Suprapubic skin (tissue), 4 donors: ENCODE data around the gene ARSD. TPM values are rescaled to one million over a fixed set of nuclear protein-coding genes. Genes with fewer than 3 reads are reported as not detected.
"Not testable (repeated sequence)": the region's sequence is repeated elsewhere in the genome, so short reads cannot be mapped to it uniquely, and the experiment has no call there.

Experiments used
- DNase-seq, 2 donors: peaks; one replicate each; pipeline ENCODE4 v3.0.0-alpha.2; 2019; ENCODE audit warnings: low spot score in 2 of 2
- H3K27ac ChIP-seq: fragments of 200-600 bp; sonication (generic); one replicate; pipeline ENCODE4 v1.5.1; 2019
- H3K27me3 ChIP-seq: fragments of 200-600 bp; sonication (generic); one replicate; pipeline ENCODE4 v1.5.1; 2019
- H3K36me3 ChIP-seq: fragments of 200-600 bp; sonication (generic); one replicate; pipeline ENCODE4 v1.5.1; 2019
- H3K4me1 ChIP-seq: fragments of 200-600 bp; sonication (generic); one replicate; pipeline ENCODE4 v1.5.1; 2019
- H3K4me3 ChIP-seq: fragments of 200-600 bp; sonication (generic); one replicate; pipeline ENCODE4 v1.5.1; 2019; ENCODE audit warnings: mild to moderate bottlenecking
- H3K9me3 ChIP-seq: fragments of 200-600 bp; sonication (generic); one replicate; pipeline ENCODE4 v1.5.1; 2019
- CTCF ChIP-seq, 2 donors: fragments of 200-600 bp in 1 of 2; fragments of 450-650 bp in 1 of 2; sonication (generic) in 1 of 2; IDR thresholded peaks; one replicate each; pipeline ENCODE4 v1.5.1; 2016 to 2019; ENCODE audit warnings: antibody characterized with exemption in 2 of 2, mild to moderate bottlenecking in 1 of 2, moderate library complexity in 1 of 2
- EP300 ChIP-seq: sonication (generic); formaldehyde crosslinking; IDR thresholded peaks from one replicate; pipeline ENCODE4 v1.6.1; 2017; ENCODE audit warnings: antibody characterized with exemption
- POLR2A ChIP-seq, 2 donors: fragments of 450-650 bp; IDR thresholded peaks; one replicate each; pipeline ENCODE4 v1.6.1; 2017; ENCODE audit warnings: antibody characterized with exemption in 2 of 2, mild to moderate bottlenecking in 2 of 2, moderate library complexity in 2 of 2
- POLR2AphosphoS5 ChIP-seq, 3 donors: sonication (generic); formaldehyde crosslinking; IDR thresholded peaks; one replicate each; pipeline ENCODE4 v1.6.1; 2017; ENCODE audit warnings: antibody characterized with exemption in 3 of 3
- WGBS: methylation state at CpG from one replicate; pipeline ENCODE4 v1.1.5; 2018; 5-methylcytosine and 5-hydroxymethylcytosine counted together
- total RNA-seq, 4 donors: library from RNA; depleted of rRNA; stranded (reverse); fragments of >200 nt; gene quantifications; one replicate each; pipeline ENCODE4 v1.1.0, GENCODE V29; 2016

The ARSD gene
- total RNA-seq, 4 donors from 2014 or later: 15.6 to 24.1 (median 18.7) TPM

DNA sequence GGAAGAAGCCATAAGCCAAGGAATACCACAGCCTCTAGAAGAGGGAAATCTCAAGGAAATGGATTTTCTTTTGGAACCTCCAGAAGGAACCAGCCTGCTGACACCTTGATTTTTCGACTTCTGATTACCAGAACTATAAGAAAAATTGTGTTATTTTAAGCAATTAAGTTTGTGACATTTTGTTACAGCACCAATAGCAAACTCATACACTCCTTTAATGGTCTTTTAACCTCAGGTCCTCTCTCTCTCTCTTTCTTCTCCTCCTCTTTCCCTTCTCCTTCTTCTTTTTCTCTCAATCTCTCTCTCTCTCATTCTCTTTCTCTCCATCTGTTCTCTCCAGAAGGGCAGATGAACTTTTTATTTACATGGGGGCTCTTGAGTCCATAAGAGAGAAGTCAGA, 26.3 kb downstream of the ARSD start:
- Histone ChIP-seq H3K9me3 (no peaks in the 10 kb centered on the region), H3K36me3 (peaks cover 8% of the 10 kb centered on the region), H3K4me3 (no peak overlapping the region), H3K4me1 (peaks cover 7% of the 10 kb centered on the region), H3K27ac (no peak overlapping the region), H3K27me3 (no peaks in the 10 kb centered on the region)
- no peak for DNase-seq
- TF ChIP-seq CTCF (IDR thresholded peaks at IDR 0.05): no peak
- 96% methylated on average over 1 of the region's 1 CpG for WGBS

GRCh38 chrX:2901367-2902036, 27.6 kb downstream of the ARSD start:
- TF ChIP-seq POLR2AphosphoS5 (IDR thresholded peaks at IDR 0.05): no peak
- 88% methylated on average over 9 of the region's 9 CpGs for WGBS
- H3K9me3 ChIP-seq: no peaks in the 10 kb centered on the region
- no peaks in the 10 kb centered on the region for H3K36me3 ChIP-seq
- H3K4me3 ChIP-seq: no peak overlapping the region
- H3K27ac ChIP-seq: no peak overlapping the region
- peaks cover 18% of the 10 kb centered on the region for H3K4me1 ChIP-seq
- no peak for DNase-seq
- H3K27me3 ChIP-seq: no peaks in the 10 kb centered on the region

- Histone ChIP-seq H3K27ac (no peak overlapping the region), H3K9me3 (no peaks in the 10 kb centered on the region), H3K4me1 (peaks cover 20% of the 10 kb centered on the region), H3K27me3 (no peaks in the 10 kb centered on the region), H3K36me3 (no peaks in the 10 kb centered on the region), H3K4me3 (no peak overlapping the region)
- no peak for DNase-seq
- 64% methylated on average over 13 of the region's 13 CpGs for WGBS
- TF ChIP-seq CTCF (IDR thresholded peaks at IDR 0.05) (no peak), POLR2AphosphoS5 (IDR thresholded peaks at IDR 0.05) (no peak), POLR2A (IDR thresholded peaks at IDR 0.05) (no peak), EP300 (no peak)
Measured at GRCh38 chrX:2898846-2899512, 30.2 kb downstream of the ARSD start.

DNA sequence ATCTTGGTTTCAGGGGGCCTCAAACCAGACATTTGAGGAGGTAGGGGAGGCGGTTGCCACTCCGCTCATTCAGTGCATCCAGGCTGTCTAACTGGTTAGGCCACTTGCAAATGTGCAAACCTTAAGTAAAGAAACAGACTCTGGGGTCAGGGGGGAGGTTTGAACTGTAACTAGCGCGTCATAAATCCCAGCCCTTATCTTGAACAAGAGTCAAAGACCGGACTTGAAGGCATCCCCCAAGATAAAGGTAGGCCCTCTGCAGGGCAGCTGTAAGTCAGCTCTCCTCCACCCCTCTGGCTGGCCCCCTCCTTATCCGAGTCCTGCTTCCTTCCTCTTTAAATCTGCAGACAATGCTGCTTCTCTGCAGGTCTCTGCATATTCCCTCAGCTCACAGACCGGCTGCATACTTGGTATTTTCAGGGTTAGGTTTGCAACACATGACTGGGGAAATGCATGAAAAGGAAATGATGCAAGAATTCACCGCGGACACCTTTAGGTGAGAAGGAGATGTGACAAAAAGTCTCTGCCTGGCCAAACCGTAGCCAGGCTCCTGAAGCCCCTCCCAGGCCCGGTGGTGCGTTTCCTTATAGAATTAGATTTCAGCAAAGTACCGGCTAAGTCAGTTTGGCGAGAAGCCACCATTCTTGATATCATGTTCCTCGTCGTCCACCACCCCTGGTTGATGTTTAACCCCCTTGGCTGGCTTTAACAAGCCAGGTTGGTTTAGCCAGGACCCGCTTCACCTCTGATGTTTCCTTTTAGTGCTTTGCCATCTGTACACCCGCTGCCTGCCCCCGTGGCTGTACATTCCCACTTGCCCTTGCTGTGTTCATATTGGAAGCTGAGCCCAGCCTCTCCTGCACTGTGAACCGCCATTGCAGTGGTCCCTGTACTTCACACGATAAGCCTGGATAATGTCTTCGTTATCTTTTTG, 31.2 kb downstream of the ARSD start:
- H3K4me1 ChIP-seq: peaks cover 20% of the 10 kb centered on the region
- not testable (repeated sequence) for DNase-seq, H3K4me3 ChIP-seq, H3K27me3 ChIP-seq, H3K36me3 ChIP-seq, H3K9me3 ChIP-seq, H3K27ac ChIP-seq
- 16% methylated on average over 22 of the region's 22 CpGs for WGBS

GRCh38 chrX:2897311-2897689, 31.8 kb downstream of the ARSD start:
- Histone ChIP-seq H3K9me3 (no peaks in the 10 kb centered on the region), H3K4me1 (peaks cover 20% of the 10 kb centered on the region), H3K27ac (no peak overlapping the region), H3K27me3 (no peaks in the 10 kb centered on the region), H3K36me3 (no peaks in the 10 kb centered on the region), H3K4me3 (no peak overlapping the region)
- 71% methylated on average over 12 of the region's 12 CpGs for WGBS
- no peak for DNase-seq
- TF ChIP-seq POLR2AphosphoS5 (IDR thresholded peaks at IDR 0.05): no peak

GRCh38 chrX:2894885-2895292, 34.2 kb downstream of the ARSD start:
- H3K4me3 ChIP-seq: no peak overlapping the region
- H3K9me3 ChIP-seq: no peaks in the 10 kb centered on the region
- DNase-seq: no peak
- H3K27me3 ChIP-seq: no peaks in the 10 kb centered on the region
- no peak overlapping the region for H3K27ac ChIP-seq
- TF ChIP-seq POLR2AphosphoS5 (IDR thresholded peaks at IDR 0.05) (no peak), POLR2A (IDR thresholded peaks at IDR 0.05) (no peak), EP300 (no peak), CTCF (IDR thresholded peaks at IDR 0.05) (no peak)
- H3K36me3 ChIP-seq: no peaks in the 10 kb centered on the region
- 24% methylated on average over 9 of the region's 9 CpGs for WGBS
- peaks cover 21% of the 10 kb centered on the region for H3K4me1 ChIP-seq
